HepG2 (cell line): Measurements from ENCODE around the gene PMS2. TPM values are rescaled to one million over a fixed set of nuclear protein-coding genes. Genes with fewer than 3 reads are reported as not detected.

Experiments used
- AGO2 ChIP-seq: fragments of 200-400 bp; formaldehyde crosslinking; optimal IDR thresholded peaks from 2 replicates; pipeline ENCODE3; 2017; ENCODE audit warnings: mild to moderate bottlenecking, low read depth, low read length, moderate library complexity
- ATF1 ChIP-seq: IDR thresholded peaks from 2 replicates; pipeline ENCODE4 v1.6.1; 2016; ENCODE audit warnings: mild to moderate bottlenecking, control low read depth
- CTCF ChIP-seq: sonication (generic); formaldehyde crosslinking; IDR thresholded peaks from 2 replicates; pipeline ENCODE4 v1.5.0; 2020; ENCODE audit warnings: mild to moderate bottlenecking, missing genetic modification reagents, moderate library complexity
- FOSL2 ChIP-seq: sonication (generic); formaldehyde crosslinking; IDR thresholded peaks from 2 replicates; pipeline ENCODE4 v1.4.0; 2020; ENCODE audit warnings: missing genetic modification reagents
- FOXC1 ChIP-seq: sonication (generic); formaldehyde crosslinking; IDR thresholded peaks from 2 replicates; pipeline ENCODE4 v1.8.0; 2022; ENCODE audit warnings: mild to moderate bottlenecking, missing genetic modification reagents, borderline replicate concordance
- HMGXB4 ChIP-seq, 2 experiments: sonication (generic) in 1 of 2; formaldehyde crosslinking in 1 of 2; IDR thresholded peaks; 2 replicates each; pipeline versions ENCODE4 v1.4.0 to v1.6.1; 2018 to 2020; ENCODE audit warnings: missing genetic modification reagents in 2 of 2, borderline replicate concordance in 1 of 2, low read depth in 1 of 2, mild to moderate bottlenecking in 1 of 2, missing biosample characterization in 1 of 2
- KLF13 ChIP-seq: sonication (generic); formaldehyde crosslinking; IDR thresholded peaks from 2 replicates; pipeline ENCODE4 v1.4.0; 2020; ENCODE audit warnings: mild to moderate bottlenecking, missing genetic modification reagents
- MIXL1 ChIP-seq: IDR thresholded peaks from 2 replicates; pipeline ENCODE4 v1.6.1; 2016
- NFRKB ChIP-seq: fragments of 450-650 bp; IDR thresholded peaks from 2 replicates; pipeline ENCODE4 v1.6.1; 2017
- RAD21 ChIP-seq: fragments of 450-650 bp; formaldehyde crosslinking; IDR thresholded peaks from 2 replicates; pipeline ENCODE4 v1.5.0; 2020; ENCODE audit warnings: mild to moderate bottlenecking
- SNAI1 ChIP-seq: sonication (generic); formaldehyde crosslinking; IDR thresholded peaks from 2 replicates; pipeline ENCODE4 v1.5.0; 2020; ENCODE audit warnings: mild to moderate bottlenecking, missing genetic modification reagents, borderline replicate concordance
- TRIM24 ChIP-seq: sonication (generic); formaldehyde crosslinking; IDR thresholded peaks from 2 replicates; pipeline ENCODE4 v1.8.0; 2022; ENCODE audit warnings: mild to moderate bottlenecking, missing genetic modification reagents
- UBTF ChIP-seq: sonication (generic); formaldehyde crosslinking; IDR thresholded peaks from 2 replicates; pipeline ENCODE4 v1.4.0; 2020; ENCODE audit warnings: mild to moderate bottlenecking, missing genetic modification reagents
- ZBTB26 ChIP-seq: IDR thresholded peaks from 2 replicates; pipeline ENCODE4 v1.6.1; 2016; ENCODE audit warnings: missing compliant biosample characterization, missing genetic modification reagents, borderline replicate concordance
- ZNF160 ChIP-seq: sonication (generic); formaldehyde crosslinking; IDR thresholded peaks from 2 replicates; pipeline ENCODE4 v1.8.0; 2022; ENCODE audit warnings: mild to moderate bottlenecking, inconsistent platforms, missing genetic modification reagents
- ZNF350 ChIP-seq: sonication (generic); formaldehyde crosslinking; IDR thresholded peaks from 2 replicates; pipeline ENCODE4 v1.4.0; 2020; ENCODE audit warnings: mild to moderate bottlenecking, low read depth, missing genetic modification reagents, borderline replicate concordance
- ZNF713 ChIP-seq: sonication (generic); formaldehyde crosslinking; IDR thresholded peaks from 2 replicates; pipeline ENCODE4 v1.4.0; 2020; ENCODE audit warnings: mild to moderate bottlenecking, missing genetic modification reagents
- ZNF724P ChIP-seq: sonication (generic); formaldehyde crosslinking; IDR thresholded peaks from 2 replicates; pipeline ENCODE4 v1.8.0; 2022; ENCODE audit warnings: missing genetic modification reagents, borderline replicate concordance
- ZNF761 ChIP-seq: sonication (generic); formaldehyde crosslinking; conservative IDR thresholded peaks from 2 replicates; pipeline ENCODE4 v1.4.0; 2020; ENCODE audit warnings: mild to moderate bottlenecking, missing genetic modification reagents
- ZSCAN29 ChIP-seq: sonication (generic); formaldehyde crosslinking; conservative IDR thresholded peaks from 2 replicates; pipeline ENCODE4 v1.4.0; 2020; ENCODE audit warnings: mild to moderate bottlenecking, missing genetic modification reagents
- polyA plus RNA-seq, 8 experiments: library from polyadenylated mRNA; depleted of rRNA in 3 of 8; stranded (reverse) in 7 of 8; unstranded in 1 of 8; fragments of >200 nt; fragmentation: Illumina TruSeq in 4 of 8; extraction: Trizol in 4 of 8; gene quantifications; 2 replicates each; pipeline versions ENCODE4 v1.2.1 to v1.2.3, GENCODE V29; 2011 to 2016; ENCODE audit warnings: low read depth in 4 of 8, missing spikeins in 1 of 8, mixed read lengths in 1 of 8; ENCODE audit not compliant: insufficient read depth in 1 of 8
- total RNA-seq, 5 experiments: library from RNA; depleted of rRNA; stranded (reverse); fragments of >200 nt; fragmentation: Illumina TruSeq; extraction: Trizol; gene quantifications; 2 replicates each; pipeline ENCODE4 v1.2.3, GENCODE V29; 2016; ENCODE audit warnings: low read depth in 1 of 5
- TF ChIP-seq, protein P1 (sequence below): sonication (generic); formaldehyde crosslinking; IDR thresholded peaks from 2 replicates; pipeline ENCODE4 v1.4.0; 2020; ENCODE audit warnings: missing genetic modification reagents

Gene PMS2
- total and polyA plus RNA-seq, 2 of the 13 experiments (the other 11 are each of a cell fraction or from before 2014, with no cell fraction given): 6.3 to 11.4 TPM

DNA sequence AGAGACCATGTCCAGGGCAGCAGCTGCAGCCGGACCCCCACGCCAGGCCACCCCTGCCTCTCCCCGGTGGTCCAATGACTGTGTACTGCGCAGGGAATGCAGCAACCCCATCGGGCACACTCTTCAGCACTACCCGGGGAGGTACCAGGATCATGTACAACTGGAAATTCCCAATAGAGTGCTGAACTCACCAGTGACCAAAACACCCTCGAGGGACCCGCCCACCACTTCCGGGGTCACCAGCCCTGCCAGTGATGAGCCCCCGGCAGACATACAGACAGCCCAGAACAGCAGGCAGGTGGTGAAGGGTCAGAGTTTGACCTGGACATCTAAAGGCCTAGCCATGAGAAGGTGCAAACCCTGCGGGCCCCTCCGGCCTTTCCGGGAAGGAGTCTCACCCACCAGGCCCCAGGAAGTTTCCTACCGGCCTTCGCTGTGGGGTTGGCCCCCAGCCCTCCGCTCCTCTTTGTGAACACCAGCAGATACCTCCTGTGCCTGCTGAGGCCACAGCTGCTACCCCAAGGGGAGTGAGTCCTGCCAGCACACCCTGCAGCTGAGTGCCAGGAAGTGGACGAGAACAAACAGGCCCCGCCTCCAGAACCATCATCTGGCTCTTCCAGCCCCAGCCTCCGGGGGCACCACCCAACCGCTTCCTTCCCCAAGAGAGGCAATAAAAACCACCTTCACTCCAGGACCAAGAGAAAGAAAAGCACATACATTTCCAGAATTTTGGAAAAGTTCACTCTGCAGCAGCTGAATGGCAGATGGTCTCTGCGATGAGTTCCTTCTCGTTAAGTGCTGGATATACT is 17.4 kb upstream of the PMS2 start (continued):
- TF ChIP-seq ZNF160 (CRISPR knock-in tag) (no peak), ZNF713 (no peak), FOSL2 (CRISPR knock-in tag) (0 out of 2 replicates have a peak, but pooled peaks have one; percentile 6), ATF1 (CRISPR knock-in tag) (no peak), KLF13 (CRISPR knock-in tag) (no peak), NFRKB (no peak), SNAI1 (CRISPR knock-in tag) (no peak), FOXC1 (CRISPR knock-in tag) (no peak), ZBTB26 (CRISPR knock-in tag) (no peak), RAD21 (CRISPR knock-in tag) (peak; percentile 67), ZSCAN29 (no peak), ZNF761 (CRISPR knock-in tag) (no peak), MIXL1 (CRISPR knock-in tag) (no peak), CTCF (CRISPR knock-in tag) (peak; percentile 58), ZNF350 (CRISPR knock-in tag) (no peak), TRIM24 (CRISPR knock-in tag) (no peak), ZNF724P (no peak), HMGXB4 (CRISPR knock-in tag; IDR thresholded peaks at IDR 0.05; ENCODE audit: borderline replicate concordance in 1 of 2, low read depth in 1 of 2) (peak in 1 of 2 experiments; percentile 45; a peak in 1 of 4 replicates), AGO2 (peak; percentile 86), UBTF (CRISPR knock-in tag) (0 out of 2 replicates have a peak, but pooled peaks have one; percentile 25)
- TF ChIP-seq, protein P1, sequence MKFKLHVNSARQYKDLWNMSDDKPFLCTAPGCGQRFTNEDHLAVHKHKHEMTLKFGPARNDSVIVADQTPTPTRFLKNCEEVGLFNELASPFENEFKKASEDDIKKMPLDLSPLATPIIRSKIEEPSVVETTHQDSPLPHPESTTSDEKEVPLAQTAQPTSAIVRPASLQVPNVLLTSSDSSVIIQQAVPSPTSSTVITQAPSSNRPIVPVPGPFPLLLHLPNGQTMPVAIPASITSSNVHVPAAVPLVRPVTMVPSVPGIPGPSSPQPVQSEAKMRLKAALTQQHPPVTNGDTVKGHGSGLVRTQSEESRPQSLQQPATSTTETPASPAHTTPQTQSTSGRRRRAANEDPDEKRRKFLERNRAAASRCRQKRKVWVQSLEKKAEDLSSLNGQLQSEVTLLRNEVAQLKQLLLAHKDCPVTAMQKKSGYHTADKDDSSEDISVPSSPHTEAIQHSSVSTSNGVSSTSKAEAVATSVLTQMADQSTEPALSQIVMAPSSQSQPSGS (CRISPR knock-in tag): no peak
